ENCODE measurements around the gene PDCD1.
"Not testable (repeated sequence)": the region's sequence is repeated elsewhere in the genome, so short reads cannot be mapped to it uniquely, and the experiment has no call there.

The PDCD1 gene

DNA sequence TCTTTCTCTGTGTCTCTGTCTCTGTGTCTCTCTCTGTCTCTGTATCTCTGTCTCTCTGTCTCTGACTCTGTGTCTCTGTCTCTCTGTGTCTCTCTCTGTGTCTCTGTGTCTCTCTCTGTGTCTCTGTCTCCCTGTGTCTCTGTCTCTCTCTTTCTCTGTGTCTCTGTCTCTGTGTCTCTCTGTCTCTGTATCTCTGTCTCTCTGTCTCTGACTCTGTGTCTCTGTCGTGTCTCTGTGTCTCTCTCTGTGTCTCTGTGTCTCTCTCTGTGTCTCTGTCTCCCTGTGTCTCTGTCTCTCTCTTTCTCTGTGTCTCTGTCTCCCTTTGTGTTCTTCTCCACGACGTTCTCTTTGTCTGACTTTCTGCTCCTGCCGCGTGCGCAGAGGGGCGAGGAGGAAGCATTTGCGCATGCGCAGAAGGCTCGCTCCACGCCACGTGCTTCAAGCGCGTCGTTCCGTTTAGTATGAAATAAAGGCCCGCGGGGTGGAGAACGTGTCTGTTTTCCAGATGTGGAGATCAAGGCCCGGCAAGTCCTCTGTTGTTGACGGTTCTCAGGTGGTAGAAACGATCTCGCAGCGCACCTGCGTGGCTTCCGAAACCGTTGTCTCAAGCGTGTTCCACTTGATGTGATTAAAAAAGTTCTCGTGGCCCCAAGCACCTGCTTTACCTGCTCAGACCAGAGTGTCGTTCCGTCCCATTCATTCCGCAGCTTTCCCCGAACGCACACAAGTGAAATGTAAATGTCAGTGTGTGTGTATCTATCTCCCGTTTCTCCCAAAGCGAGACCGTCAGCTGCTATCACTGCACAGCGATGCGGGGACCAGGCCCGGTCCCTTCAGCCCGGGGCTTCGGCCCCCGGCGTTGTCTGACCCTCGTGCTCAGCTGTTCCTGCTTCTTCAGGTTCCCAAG is 34.9 kb downstream of the PDCD1 start:
- DNase-seq: not testable (repeated sequence)

DNA sequence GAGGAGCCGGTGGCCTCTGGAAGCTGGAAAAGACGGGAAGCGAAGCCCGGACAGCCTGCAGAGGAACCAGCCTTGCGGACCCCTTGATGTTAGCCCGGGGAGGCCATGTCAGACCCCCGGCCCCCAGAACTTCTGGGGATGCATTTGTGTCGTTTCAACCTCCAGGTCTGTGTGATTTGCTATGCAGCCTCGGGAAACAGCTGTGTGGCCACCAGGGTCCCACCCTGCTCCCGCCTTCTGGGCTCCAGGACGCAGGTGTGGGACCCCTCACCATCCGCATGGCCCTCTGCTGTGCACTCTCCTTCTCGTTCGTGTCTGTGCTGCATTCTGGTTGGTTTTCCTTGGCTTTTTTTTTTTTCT is 36.5 kb downstream of the PDCD1 start:
- no peak for DNase-seq

DNA sequence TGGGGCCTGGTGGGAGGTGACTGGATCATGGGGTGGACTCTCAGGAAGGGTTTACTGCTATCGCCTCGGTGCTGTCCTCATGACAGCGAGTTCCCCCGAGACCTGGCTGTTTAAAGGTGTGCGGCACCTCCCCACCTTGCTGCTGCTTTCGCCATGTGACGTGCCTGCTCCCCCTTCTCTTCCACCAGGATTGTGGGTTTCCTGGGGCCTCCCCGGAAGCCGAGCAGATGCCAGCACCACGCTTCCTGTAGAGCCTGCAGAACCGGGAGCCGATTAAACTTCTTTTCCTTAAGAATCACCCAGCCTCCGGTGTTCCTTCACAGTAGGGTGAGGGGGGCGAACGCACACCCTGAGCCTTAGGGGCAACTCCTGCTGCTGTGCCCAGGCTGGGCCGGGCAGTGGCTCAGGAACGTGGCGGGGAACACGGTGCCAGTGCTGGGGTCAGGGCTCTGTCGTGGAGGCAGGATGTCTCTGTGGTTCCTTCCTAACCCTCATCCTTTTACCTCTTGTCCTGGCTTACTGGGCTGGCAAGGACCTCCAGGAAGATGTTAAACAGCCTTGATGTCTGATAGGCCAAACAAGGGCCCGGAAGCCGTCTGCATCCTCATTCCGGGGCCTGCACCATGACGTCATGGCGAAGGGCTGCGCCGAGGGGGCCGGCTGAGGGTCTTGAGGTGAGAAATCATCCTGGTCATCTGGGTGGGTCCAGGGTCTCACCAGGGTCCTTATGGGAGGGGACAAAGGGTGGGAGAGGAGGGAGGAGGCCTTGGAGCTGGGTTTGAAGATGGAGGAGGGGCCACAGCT is 37.0 kb downstream of the PDCD1 start:
- DNase-seq: no peak

DNA sequence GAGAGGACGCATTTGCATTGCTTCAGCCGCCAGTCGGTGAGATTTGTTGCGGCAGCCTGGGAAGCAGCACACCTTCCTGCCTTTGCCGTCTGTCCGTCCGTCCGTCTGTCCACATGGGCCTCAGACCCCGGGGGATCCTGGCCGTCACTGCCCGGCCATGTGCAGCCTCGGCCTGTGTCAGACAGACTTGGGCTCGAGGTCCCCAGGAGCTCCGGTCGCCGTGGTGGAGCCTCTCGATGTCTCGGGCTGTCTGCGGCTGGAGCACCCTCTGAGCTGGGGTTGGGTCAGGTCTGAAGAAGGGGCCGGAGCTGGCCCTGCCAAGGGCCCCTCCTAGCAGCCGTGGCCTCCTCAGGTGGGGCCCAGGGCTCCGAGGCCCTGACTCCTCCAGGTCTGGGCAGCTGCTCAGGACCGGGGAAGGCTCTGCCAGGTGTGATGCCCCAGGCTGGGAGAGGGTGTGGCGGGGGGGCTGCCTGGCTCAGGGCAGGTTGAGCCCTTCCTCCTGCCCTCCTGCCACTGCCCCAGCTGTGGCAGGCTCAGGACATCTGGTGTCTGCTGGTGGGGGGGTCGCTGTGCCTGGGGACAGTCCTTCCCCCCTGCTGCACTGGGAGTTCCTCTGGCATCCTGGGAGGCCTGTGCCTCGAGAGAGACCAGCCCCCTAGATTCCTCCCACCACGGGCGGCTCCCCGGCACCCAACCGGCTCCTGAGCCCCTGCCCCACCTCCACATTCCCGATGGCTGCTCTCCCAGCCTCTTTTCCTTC is 37.9 kb downstream of the PDCD1 start:
- no peak for DNase-seq

- DNase-seq: not testable (repeated sequence)
These were observed 38.6 kb downstream of the PDCD1 start for GRCh38 chr2:241819947-241820624.

DNA sequence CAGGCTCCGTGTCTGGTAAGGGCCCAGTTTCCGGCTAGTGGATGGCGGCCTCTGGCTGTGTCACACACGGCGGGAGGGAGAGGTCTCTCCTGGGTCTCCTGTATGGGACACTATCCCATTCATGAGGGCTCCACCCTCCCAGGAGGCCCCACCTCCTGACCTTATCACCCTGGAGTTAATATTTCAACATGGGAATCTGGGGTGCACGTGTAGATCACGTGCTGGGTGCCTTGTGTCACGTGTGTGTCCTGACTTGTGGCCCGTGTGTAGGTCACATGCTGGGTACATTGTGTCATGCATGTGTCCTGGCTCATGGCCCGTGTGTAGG is 39.8 kb downstream of the PDCD1 start:
- DNase-seq: no peak

- no peak for DNase-seq
These were observed 40.3 kb downstream of the PDCD1 start for GRCh38 chr2:241818229-241818942.

- not testable (repeated sequence) for DNase-seq
These were observed 40.9 kb downstream of the PDCD1 start for GRCh38 chr2:241817821-241818215.

DNA sequence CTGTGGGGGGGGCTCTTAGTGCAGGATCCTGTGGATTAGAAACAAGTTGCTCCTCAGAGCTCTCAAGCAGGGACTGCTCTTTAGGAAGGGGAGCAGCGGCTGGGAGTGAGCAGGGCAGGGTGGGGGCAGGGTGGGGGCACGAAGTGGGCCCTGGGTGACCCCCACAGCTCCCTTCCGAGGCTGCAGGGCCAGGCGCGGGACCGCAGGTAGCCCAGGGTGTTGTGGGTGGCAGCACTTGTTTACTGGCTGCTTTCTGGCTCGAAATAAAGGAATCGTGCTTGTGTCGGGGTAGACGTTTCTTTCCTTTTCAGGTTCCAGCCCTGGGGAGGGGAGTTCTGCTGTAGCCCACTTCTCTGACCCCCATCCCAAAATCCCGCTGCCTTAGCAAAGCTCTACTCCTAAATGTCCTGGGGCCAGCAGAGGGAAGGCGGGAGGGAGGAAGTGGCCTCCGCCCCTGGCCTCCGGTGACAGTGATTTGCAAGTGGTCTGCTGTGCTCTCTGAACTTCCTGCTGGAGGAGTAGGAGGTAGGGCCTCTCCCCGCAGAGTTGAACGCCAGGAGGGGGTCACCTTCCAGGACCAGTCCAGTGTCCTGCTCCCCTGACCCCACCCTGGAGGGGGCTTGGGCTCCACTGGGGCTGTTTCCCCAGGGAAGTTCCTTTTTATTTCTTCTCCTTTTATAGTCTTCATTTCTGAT is 41.4 kb downstream of the PDCD1 start:
- no peak for DNase-seq

GRCh38 chr2:241816431-241817121 is 42.1 kb downstream of the PDCD1 start:
- no peak for DNase-seq

- no peak for DNase-seq
These were observed 42.9 kb downstream of the PDCD1 start for GRCh38 chr2:241815477-241816430.

DNA sequence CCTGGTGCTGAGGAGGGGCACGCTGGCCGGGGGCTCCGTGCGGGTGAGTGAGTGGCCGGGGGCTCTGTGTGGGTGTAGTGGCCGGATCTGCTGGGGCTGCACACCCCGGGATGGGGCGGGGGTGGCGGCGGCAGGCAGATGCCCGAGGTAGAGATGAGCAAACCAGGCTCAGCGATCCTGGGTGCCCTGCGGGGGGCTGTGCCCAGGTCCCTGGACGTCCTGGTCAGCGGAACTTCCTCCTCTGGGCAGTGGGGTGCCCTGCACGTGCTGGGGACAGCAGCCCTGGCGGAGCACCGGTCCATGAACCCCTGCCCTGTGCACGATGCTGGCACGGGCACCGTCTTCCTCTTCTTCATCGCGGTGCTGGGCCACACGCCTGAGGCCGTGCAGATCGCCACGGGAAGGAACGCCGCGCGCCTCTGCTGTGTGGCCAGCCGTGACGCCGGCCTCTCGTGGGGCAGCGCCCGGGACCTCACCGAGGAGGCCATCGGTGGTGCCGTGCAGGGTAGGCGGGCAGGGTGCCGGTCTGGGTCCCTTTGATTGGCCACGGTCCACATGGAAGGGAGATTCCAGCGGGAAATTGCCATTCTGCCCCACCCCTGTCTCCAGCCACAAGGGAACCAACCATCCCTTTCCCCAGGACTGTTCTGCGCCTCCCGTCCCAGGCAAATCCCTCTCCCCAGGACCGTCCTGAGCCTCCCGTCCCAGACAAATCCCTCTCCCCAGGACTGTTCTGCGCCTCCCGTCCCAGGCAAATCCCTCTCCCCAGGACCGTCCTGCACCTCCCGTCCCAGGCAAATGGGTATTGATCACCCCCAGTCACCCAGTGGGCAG is 43.8 kb downstream of the PDCD1 start:
- DNase-seq: no peak

GRCh38 chr2:241814393-241814642 is 44.4 kb downstream of the PDCD1 start:
- no peak for DNase-seq

DNA sequence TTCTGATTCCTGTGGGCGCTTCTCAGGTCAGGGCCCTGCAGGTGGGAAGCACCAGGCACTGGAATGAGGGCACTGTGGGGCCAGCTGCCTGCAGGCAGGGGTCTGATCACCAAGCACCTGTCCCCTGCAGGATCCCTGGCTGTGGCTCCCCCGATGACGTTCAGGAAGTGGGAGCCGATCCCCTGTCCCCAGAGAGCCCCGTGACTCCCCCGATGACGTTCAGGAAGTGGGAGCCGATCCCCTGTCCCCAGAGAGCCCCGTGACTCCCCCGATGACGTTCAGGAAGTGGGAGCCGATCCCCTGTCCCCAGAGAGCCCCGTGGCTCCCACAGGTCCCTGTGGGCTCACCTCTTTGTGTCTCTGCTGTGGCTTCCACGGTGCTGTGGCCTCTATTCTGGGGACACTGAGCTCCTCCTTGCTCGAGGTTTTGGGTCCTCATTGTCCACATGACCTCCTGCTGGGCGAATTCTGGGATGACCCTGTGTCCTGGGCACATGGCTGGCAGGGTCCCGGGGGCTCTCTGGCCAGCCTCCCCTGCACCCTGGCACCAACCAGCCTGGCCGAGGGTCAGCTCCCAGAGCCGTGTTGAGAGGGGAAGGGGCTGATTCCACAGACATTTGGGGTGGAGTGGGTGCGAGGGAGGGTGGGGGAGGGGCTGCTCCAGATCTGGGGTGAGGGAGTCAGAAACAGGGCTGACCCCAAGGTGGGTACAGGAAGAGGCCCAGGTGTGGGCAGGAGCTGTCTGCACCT is 44.9 kb downstream of the PDCD1 start:
- no peak for DNase-seq

DNA sequence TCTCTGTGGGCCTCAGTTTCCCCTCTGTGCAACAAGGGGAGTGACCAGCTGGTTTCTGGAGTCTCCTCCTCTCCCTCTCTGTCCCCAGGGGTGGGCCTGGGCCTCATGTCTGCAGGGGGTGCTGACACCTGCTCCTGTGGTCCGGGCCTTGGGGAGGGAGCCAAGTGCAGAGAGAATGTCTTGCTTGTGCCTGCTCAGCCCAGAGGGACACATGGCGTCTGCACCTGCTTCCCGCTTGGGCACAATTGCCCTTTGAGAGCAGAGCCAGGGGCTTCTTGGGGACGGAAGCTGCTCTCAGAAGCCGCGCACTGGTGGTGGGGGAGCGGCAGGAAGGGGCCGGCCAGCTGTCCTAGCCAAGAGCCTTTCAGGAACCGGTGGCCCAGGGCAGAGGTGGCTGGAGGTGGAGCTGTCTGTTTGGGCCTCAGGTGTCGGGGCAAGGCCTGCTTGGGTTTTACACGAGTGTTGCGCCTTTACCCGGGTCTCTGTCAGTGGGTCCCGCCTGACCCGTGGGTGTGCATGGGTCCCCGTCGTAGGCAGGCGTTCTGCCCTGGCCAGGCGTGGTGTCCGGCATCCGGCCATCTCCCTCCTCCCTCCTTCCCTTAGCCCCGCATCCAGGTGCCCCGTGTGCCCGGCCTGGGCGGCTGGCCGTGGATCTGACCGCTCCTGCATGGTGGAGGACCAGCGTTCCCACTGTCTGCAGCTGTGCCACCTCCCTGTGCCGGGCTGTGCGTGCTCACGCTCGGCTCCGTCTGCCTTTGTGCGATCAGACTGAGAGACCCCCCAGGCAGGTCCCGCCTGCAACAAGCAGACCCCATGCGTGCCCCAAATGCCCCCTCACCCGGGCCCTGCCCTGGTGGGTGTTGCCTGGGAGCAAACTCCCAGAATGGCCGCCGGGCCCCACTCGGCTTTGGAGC is 45.7 kb downstream of the PDCD1 start:
- DNase-seq: no peak

GRCh38 chr2:241811952-241812729 is 46.6 kb downstream of the PDCD1 start:
- no peak for DNase-seq
